Neural crest cell (in vitro differentiated cells): ENCODE results near the gene RAB11FIP3. TPM values are rescaled to one million over a fixed set of nuclear protein-coding genes. Genes with fewer than 3 reads are reported as not detected.

Source experiments
- DNase-seq: peaks from one replicate; pipeline ENCODE4 v3.0.0; 2021; ENCODE audit warnings: low read depth, mixed read lengths, low spot score
- H3K27ac Mint-ChIP-seq: one replicate; pipeline ENCODE4 v1.8.0; 2021; ENCODE audit warnings: mild to moderate bottlenecking, mixed read lengths; ENCODE audit not compliant: unreplicated experiment
- H3K27me3 Mint-ChIP-seq: 2 replicates; pipeline ENCODE4 v1.8.0; 2021; ENCODE audit warnings: low read depth, mild to moderate bottlenecking, mixed read lengths
- H3K36me3 Mint-ChIP-seq: 2 replicates; pipeline ENCODE4 v1.8.0; 2021; ENCODE audit warnings: low read depth, mild to moderate bottlenecking, mixed read lengths
- H3K4me1 Mint-ChIP-seq: 2 replicates; pipeline ENCODE4 v1.8.0; 2021; ENCODE audit warnings: mixed read lengths
- H3K4me3 Mint-ChIP-seq: one replicate; pipeline ENCODE4 v1.8.0; 2021; ENCODE audit warnings: mild to moderate bottlenecking, mixed read lengths
- H3K9me3 Mint-ChIP-seq: 2 replicates; pipeline ENCODE4 v1.8.0; 2021; ENCODE audit warnings: mixed read lengths
- total RNA-seq: library from RNA; stranded (reverse); gene quantifications from 2 replicates; pipeline ENCODE4 v1.2.1, GENCODE V29; 2021
- TF ChIP-seq, protein P1 (sequence below): fragments of 200-600 bp; sonication (generic); conservative IDR thresholded peaks from 2 replicates; pipeline ENCODE4 v1.5.0; 2021; ENCODE audit warnings: antibody characterized with exemption, mild to moderate bottlenecking

The RAB11FIP3 gene
- total RNA-seq, 1 donor from 2014 or later = 72.2 TPM

DNA sequence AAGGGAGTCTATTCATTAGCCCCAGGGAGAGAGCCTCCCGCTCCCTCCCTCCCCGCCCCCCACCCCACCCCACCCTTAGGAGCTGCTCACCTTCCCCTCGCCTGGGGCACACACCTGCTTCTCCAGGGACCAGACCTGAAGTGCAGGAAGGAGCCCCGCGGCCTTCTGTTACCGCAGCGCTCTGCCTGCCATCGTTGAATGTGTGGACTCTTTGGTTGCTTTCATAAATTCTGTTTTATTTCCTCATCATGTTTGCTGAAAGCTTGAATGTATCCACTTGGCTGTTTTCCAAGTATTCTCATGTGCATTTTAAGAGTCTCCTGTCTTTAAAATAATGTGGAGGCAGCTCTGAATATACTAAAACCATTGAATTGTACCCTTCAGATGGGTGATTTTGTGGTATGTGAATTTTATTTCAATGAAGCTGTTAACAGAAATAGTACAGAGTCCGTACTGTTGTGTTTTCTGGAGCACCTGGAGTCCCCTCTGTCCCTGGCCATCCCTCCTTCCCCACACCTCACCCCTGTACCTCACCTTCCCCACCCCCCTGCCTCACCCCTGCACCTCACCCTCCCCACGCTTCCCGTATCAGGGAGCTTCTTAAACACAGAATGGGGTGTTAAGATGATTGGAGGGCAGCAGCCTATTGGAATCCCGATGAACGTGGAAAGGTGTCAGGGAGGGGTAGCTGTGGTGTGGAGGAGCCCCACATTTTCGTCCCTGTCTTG, 25.5 kb downstream of the RAB11FIP3 start:
- TF ChIP-seq, protein P1, sequence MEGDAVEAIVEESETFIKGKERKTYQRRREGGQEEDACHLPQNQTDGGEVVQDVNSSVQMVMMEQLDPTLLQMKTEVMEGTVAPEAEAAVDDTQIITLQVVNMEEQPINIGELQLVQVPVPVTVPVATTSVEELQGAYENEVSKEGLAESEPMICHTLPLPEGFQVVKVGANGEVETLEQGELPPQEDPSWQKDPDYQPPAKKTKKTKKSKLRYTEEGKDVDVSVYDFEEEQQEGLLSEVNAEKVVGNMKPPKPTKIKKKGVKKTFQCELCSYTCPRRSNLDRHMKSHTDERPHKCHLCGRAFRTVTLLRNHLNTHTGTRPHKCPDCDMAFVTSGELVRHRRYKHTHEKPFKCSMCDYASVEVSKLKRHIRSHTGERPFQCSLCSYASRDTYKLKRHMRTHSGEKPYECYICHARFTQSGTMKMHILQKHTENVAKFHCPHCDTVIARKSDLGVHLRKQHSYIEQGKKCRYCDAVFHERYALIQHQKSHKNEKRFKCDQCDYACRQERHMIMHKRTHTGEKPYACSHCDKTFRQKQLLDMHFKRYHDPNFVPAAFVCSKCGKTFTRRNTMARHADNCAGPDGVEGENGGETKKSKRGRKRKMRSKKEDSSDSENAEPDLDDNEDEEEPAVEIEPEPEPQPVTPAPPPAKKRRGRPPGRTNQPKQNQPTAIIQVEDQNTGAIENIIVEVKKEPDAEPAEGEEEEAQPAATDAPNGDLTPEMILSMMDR = no peak
- Mint-ChIP-seq H3K9me3 (no peaks in the 10 kb centered on the region), H3K4me1 (peaks cover 9% of the 10 kb centered on the region), H3K27ac (no peak overlapping the region), H3K4me3 (no peak overlapping the region), H3K36me3 (no peaks in the 10 kb centered on the region), H3K27me3 (no peaks in the 10 kb centered on the region)
- DNase-seq = no peak

DNA sequence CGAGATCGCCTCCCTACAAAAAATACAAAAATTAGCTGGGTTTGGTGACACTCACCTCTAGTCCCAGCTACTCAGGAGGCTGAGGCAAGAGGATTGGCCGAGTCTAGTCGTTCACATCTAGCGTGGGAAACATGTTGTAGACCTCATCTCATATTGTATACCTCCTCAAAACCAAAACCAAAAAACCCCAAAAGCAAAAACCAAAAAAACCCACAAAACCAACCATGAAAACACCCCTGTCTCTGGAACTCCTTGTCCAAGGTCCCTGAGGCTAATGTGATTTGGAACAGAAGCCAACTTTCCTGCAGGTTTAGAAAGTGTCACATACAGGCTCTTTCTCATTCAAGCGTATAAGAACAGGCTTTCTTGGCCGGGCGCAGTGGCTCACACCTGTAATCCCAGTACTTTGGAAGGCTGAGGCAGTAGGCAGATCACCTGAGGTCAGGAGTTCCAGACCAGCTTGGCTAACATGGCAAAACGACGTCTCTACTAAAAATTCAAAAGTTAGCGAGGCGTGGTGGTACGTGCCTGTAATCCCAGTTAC, 29.0 kb downstream of the RAB11FIP3 start:
- Mint-ChIP-seq H3K4me1 (peaks cover 18% of the 10 kb centered on the region), H3K36me3 (no peaks in the 10 kb centered on the region), H3K9me3 (no peaks in the 10 kb centered on the region), H3K4me3 (no peak overlapping the region), H3K27me3 (no peaks in the 10 kb centered on the region), H3K27ac (no peak overlapping the region)
- TF ChIP-seq, protein P1 = no peak
- DNase-seq = no peak

DNA sequence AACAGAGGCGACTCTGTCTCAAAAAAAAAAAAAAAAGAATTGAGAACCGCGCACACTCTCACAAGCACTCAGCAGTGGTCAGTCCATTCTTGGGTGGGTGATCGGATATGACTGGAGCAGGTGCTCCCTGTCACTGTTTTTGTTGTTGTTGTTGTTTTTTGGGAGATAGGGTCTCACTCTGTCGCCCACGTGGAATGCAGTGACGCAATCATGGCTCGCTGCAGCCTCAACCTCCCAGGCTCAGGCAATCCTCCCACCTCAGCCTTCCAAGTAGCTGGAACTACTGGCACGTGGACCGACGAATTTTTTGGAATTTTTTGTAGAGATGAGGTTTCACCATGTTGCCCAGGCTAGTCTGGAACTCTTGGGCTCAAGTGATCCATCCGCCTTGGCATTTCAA, 30.0 kb downstream of the RAB11FIP3 start:
- H3K4me3 Mint-ChIP-seq = no peak overlapping the region
- H3K27me3 Mint-ChIP-seq = no peaks in the 10 kb centered on the region
- no peak for DNase-seq
- peaks cover 14% of the 10 kb centered on the region for H3K4me1 Mint-ChIP-seq
- no peaks in the 10 kb centered on the region for H3K36me3 Mint-ChIP-seq
- H3K9me3 Mint-ChIP-seq = no peaks in the 10 kb centered on the region
- TF ChIP-seq, protein P1 = no peak
- H3K27ac Mint-ChIP-seq = no peak overlapping the region

DNA sequence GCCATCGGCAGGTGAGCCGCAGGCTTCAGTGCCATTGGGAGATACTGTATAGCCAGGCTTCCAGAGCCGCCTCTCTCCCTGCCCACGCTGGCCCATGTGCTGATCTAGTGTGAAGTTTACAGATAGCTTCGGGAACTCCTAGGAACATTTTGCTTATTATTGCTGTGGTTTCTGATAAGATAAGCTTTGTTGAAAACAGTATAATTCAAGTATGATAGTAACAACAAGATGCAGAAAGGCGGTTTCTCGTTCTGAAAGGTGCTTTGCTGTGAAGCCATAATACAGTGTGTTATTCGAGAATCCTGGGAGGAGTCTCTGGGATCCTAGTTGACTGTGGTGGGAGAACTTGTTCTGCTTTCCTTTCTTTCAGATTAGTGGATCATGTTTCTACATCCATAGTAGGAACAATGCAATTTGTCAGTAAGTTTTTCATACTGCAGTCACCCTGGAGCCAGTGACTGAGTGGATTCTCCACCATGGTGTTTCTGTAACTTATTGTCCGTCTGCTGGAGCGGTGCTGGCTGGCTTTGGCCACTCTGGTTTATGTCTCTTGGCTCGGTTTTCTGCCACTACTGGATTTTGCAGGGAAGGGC, 31.5 kb downstream of the RAB11FIP3 start:
- Mint-ChIP-seq H3K36me3 (no peaks in the 10 kb centered on the region), H3K27ac (no peak overlapping the region), H3K4me1 (peaks cover 9% of the 10 kb centered on the region), H3K9me3 (no peaks in the 10 kb centered on the region), H3K27me3 (no peaks in the 10 kb centered on the region), H3K4me3 (no peak overlapping the region)
- no peak for DNase-seq
- TF ChIP-seq, protein P1 = no peak

DNA sequence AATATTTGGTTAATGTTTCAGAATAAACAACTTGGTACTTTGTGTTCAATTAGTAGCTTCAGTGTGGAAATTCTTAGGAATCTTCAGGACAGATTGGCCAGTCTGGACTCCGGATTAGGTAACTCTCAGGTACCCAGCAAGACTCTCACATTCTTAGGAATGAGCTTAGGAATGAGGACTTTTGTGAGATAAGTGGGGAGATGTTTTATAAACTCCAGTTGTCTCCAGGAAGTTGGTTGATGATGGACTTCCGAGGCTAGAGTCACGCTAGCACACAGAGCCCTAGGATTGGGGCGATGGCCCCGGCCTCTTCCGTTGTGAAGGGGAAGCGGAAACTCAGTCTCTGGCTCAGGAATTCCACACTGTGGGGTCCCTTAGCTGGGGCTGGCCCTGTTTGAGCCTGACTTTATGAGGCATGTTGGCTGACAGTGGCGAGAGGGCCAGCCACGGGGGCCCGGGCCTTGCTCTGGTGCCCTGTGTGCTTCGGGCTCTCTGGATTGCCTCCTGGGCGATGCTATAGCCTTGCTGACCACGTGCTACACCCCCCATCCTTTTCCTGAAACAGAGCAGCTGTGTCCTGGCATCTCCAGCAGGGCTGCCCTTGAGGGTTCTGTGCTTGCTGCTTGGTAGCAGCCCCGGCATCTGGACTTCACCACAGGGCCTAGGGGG, 32.4 kb downstream of the RAB11FIP3 start:
- TF ChIP-seq, protein P1 = no peak

More for the DNA sequence above, 32.4 kb downstream of the RAB11FIP3 start:
- no peaks in the 10 kb centered on the region for H3K27me3 Mint-ChIP-seq
- H3K4me1 Mint-ChIP-seq = peaks cover 9% of the 10 kb centered on the region
- no peaks in the 10 kb centered on the region for H3K9me3 Mint-ChIP-seq
- peaks cover 2% of the 10 kb centered on the region for H3K36me3 Mint-ChIP-seq
- no peak for DNase-seq
- H3K4me3 Mint-ChIP-seq = no peak overlapping the region
- H3K27ac Mint-ChIP-seq = peak overlapping the region; percentile 27
